GM12874 (cell line): ENCODE measurements around the gene HDGFL1.

Experiments used
- CTCF ChIP-seq: IDR thresholded peaks from 2 replicates; pipeline ENCODE4 v1.5.1; 2011; ENCODE audit warnings: low read depth, mild to moderate bottlenecking, control low read depth, low read length, moderate library complexity; ENCODE audit not compliant: insufficient read depth

The HDGFL1 gene

GRCh38 chr6:22545051-22545450 is 24.3 kb upstream of the HDGFL1 start:
- TF ChIP-seq CTCF: no peak

- no peak for TF ChIP-seq CTCF
Measured at GRCh38 chr6:22546236-22546635, 23.1 kb upstream of the HDGFL1 start.

- TF ChIP-seq CTCF: no peak
Measured at GRCh38 chr6:22550971-22551670, 18.2 kb upstream of the HDGFL1 start.

GRCh38 chr6:22556266-22556665 is 13.1 kb upstream of the HDGFL1 start:
- TF ChIP-seq CTCF: no peak

GRCh38 chr6:22557007-22557406 is 12.4 kb upstream of the HDGFL1 start:
- no peak for TF ChIP-seq CTCF

- no peak for TF ChIP-seq CTCF
Measured at GRCh38 chr6:22558288-22558882, 11.0 kb upstream of the HDGFL1 start.

GRCh38 chr6:22568854-22569253 is 512 bp upstream of the HDGFL1 start:
- no peak for TF ChIP-seq CTCF
